MM.1S (cell line): ENCODE measurements around the gene AUTS2.
"Not testable (repeated sequence)": the region's sequence is repeated elsewhere in the genome, so short reads cannot be mapped to it uniquely, and the experiment has no call there.

Experiments
- DNase-seq: peaks from one replicate; pipeline ENCODE4 v3.0.0-alpha.2; 2015
- H2AFZ ChIP-seq: fragments of 300-600 bp; sonication (generic); 2 replicates; pipeline ENCODE4 v1.6.0; 2016; ENCODE audit warnings: antibody characterized with exemption, low read length
- H3F3A ChIP-seq: fragments of 300-600 bp; sonication (generic); 2 replicates; pipeline ENCODE4 v1.6.1; 2016; ENCODE audit warnings: mild to moderate bottlenecking, antibody characterized with exemption, low read length, moderate library complexity, mixed read lengths; ENCODE audit not compliant: insufficient read depth
- H3K27ac ChIP-seq: fragments of 300-600 bp; sonication (generic); 2 replicates; pipeline ENCODE4 v1.5.1; 2016; ENCODE audit warnings: mild to moderate bottlenecking, low read length
- H3K27me3 ChIP-seq: fragments of 300-600 bp; sonication (generic); replicated peaks from 2 replicates; pipeline ENCODE4 v1.6.0; 2016; ENCODE audit warnings: low read length; ENCODE audit not compliant: insufficient read depth
- H3K36me3 ChIP-seq: fragments of 300-600 bp; sonication (generic); replicated peaks from 2 replicates; pipeline ENCODE4 v1.6.1; 2016; ENCODE audit warnings: mild to moderate bottlenecking, low read length, mixed read lengths; ENCODE audit not compliant: insufficient read depth
- H3K4me1 ChIP-seq: fragments of 300-600 bp; sonication (generic); 2 replicates; pipeline ENCODE4 v1.6.1; 2016; ENCODE audit warnings: low read length, mixed read lengths
- H3K4me2 ChIP-seq: fragments of 300-600 bp; sonication (generic); 2 replicates; pipeline ENCODE4 v1.6.0; 2016; ENCODE audit warnings: low read depth, low read length
- H3K4me3 ChIP-seq: fragments of 300-600 bp; sonication (generic); 2 replicates; pipeline ENCODE4 v1.5.1; 2016; ENCODE audit warnings: low read length, mixed read lengths
- H3K79me2 ChIP-seq: fragments of 300-600 bp; sonication (generic); 2 replicates; pipeline ENCODE4 v1.6.1; 2016; ENCODE audit warnings: mixed run types, low read length, mixed read lengths
- H3K9ac ChIP-seq: fragments of 300-600 bp; sonication (generic); 2 replicates; pipeline ENCODE4 v1.6.1; 2016; ENCODE audit warnings: low read length, mixed read lengths
- H3K9me2 ChIP-seq: fragments of 300-600 bp; sonication (generic); replicated peaks from 2 replicates; pipeline ENCODE4 v1.6.1; 2016; ENCODE audit warnings: mild to moderate bottlenecking, low read length, mixed read lengths; ENCODE audit not compliant: insufficient read depth
- H3K9me3 ChIP-seq: fragments of 300-600 bp; sonication (generic); replicated peaks from 2 replicates; pipeline ENCODE4 v1.6.1; 2016; ENCODE audit warnings: mild to moderate bottlenecking, low read length, mixed read lengths; ENCODE audit not compliant: insufficient read depth
- H4K20me1 ChIP-seq: fragments of 300-600 bp; sonication (generic); 2 replicates; pipeline ENCODE4 v1.6.1; 2016; ENCODE audit warnings: mild to moderate bottlenecking, low read length, moderate library complexity, mixed read lengths; ENCODE audit not compliant: insufficient read depth
- CTCF ChIP-seq: fragments of 300-600 bp; sonication (generic); IDR thresholded peaks from 2 replicates; pipeline ENCODE4 v1.5.1; 2016; ENCODE audit warnings: antibody characterized with exemption, low read length, mixed read lengths
- EZH2 ChIP-seq: fragments of 300-600 bp; sonication (generic); optimal IDR thresholded peaks from 2 replicates; pipeline ENCODE3; 2017; ENCODE audit warnings: low read depth, mild to moderate bottlenecking, antibody characterized with exemption, low read length, mixed read lengths
- EZH2phosphoT487 ChIP-seq: fragments of 300-600 bp; sonication (generic); IDR thresholded peaks from 2 replicates; pipeline ENCODE4 v1.6.1; 2018; ENCODE audit warnings: antibody characterized with exemption, low read length

Gene AUTS2

GRCh38 chr7:70361821-70362220 lies 763.5 kb downstream of the AUTS2 start:
- DNase-seq, result no peak
- H3K4me2 ChIP-seq, result no peak overlapping the region
- no peaks in the 10 kb centered on the region for H3K4me1 ChIP-seq
- no peaks in the 10 kb centered on the region for H3K9me2 ChIP-seq
- no peak overlapping the region for H2AFZ ChIP-seq
- H3F3A ChIP-seq, result no peaks in the 10 kb centered on the region
- H3K9ac ChIP-seq, result no peak overlapping the region
- no peaks in the 10 kb centered on the region for H3K79me2 ChIP-seq
- no peaks in the 10 kb centered on the region for H4K20me1 ChIP-seq
- H3K27ac ChIP-seq, result no peak overlapping the region
- TF ChIP-seq EZH2 (no peak), EZH2phosphoT487 (no peak), CTCF (no peak)
- H3K9me3 ChIP-seq, result no peaks in the 10 kb centered on the region
- H3K27me3 ChIP-seq, result no peaks in the 10 kb centered on the region
- no peaks in the 10 kb centered on the region for H3K36me3 ChIP-seq
- no peak overlapping the region for H3K4me3 ChIP-seq

GRCh38 chr7:70364393-70364792 lies 766.1 kb downstream of the AUTS2 start:
- H3K27ac ChIP-seq, H3K27me3 ChIP-seq, H3K9ac ChIP-seq, H3K9me3 ChIP-seq, H3K4me1 ChIP-seq, H3K36me3 ChIP-seq, H2AFZ ChIP-seq, H3K4me2 ChIP-seq, H4K20me1 ChIP-seq, H3F3A ChIP-seq, H3K9me2 ChIP-seq, H3K4me3 ChIP-seq, DNase-seq, H3K79me2 ChIP-seq: not testable (repeated sequence)

GRCh38 chr7:70371652-70372051 lies 773.4 kb downstream of the AUTS2 start:
- Histone ChIP-seq H2AFZ (no peak overlapping the region), H3K27me3 (no peaks in the 10 kb centered on the region), H3F3A (no peaks in the 10 kb centered on the region), H3K36me3 (no peaks in the 10 kb centered on the region), H4K20me1 (no peaks in the 10 kb centered on the region), H3K9me2 (no peaks in the 10 kb centered on the region), H3K4me2 (no peak overlapping the region), H3K27ac (no peak overlapping the region), H3K4me1 (no peaks in the 10 kb centered on the region), H3K79me2 (no peaks in the 10 kb centered on the region), H3K4me3 (no peak overlapping the region), H3K9me3 (no peaks in the 10 kb centered on the region), H3K9ac (no peak overlapping the region)
- TF ChIP-seq EZH2 (no peak), EZH2phosphoT487 (no peak), CTCF (no peak)
- DNase-seq, result no peak

- no peaks in the 10 kb centered on the region for H4K20me1 ChIP-seq
- no peak for DNase-seq
- no peak overlapping the region for H3K4me2 ChIP-seq
- H3K4me1 ChIP-seq, result no peaks in the 10 kb centered on the region
- no peak overlapping the region for H3K27ac ChIP-seq
- H2AFZ ChIP-seq, result no peak overlapping the region
- no peak for TF ChIP-seq CTCF
- TF ChIP-seq EZH2, result no peak
- TF ChIP-seq EZH2phosphoT487, result no peak
- no peak overlapping the region for H3K9ac ChIP-seq
- no peaks in the 10 kb centered on the region for H3F3A ChIP-seq
- no peaks in the 10 kb centered on the region for H3K9me3 ChIP-seq
- H3K79me2 ChIP-seq, result no peaks in the 10 kb centered on the region
- no peaks in the 10 kb centered on the region for H3K36me3 ChIP-seq
- no peaks in the 10 kb centered on the region for H3K9me2 ChIP-seq
- H3K27me3 ChIP-seq, result no peaks in the 10 kb centered on the region
- no peak overlapping the region for H3K4me3 ChIP-seq
These were observed 774.7 kb downstream of the AUTS2 start for GRCh38 chr7:70372768-70373515.
